ENCODE measurements around the gene SIGLEC7. TPM values are rescaled to one million over a fixed set of nuclear protein-coding genes. Genes with fewer than 3 reads are reported as not detected.

SIGLEC7 gene
- 3.5 TPM for total RNA-seq

- no peak for DNase-seq (ENCODE audit: low spot score)
Measured at GRCh38 chr19:51142119-51142518, at the start of gene SIGLEC7. Gene SIGLEC7, plus strand, starts transcription at chr19:51142301. Its CDS starts 69 bp downstream, at chr19:51142370.

- no peak for DNase-seq (ENCODE audit: low spot score)
Measured at GRCh38 chr19:51093101-51093500, 49.0 kb upstream of the SIGLEC7 start.

- no peak for DNase-seq (ENCODE audit: low spot score)
Measured at GRCh38 chr19:51093510-51094345, 48.4 kb upstream of the SIGLEC7 start.

GRCh38 chr19:51094696-51095279 is 47.3 kb upstream of the SIGLEC7 start:
- no peak for DNase-seq (ENCODE audit: low spot score)

- no peak for DNase-seq (ENCODE audit: low spot score)
Measured at GRCh38 chr19:51096473-51097165, 45.5 kb upstream of the SIGLEC7 start.

GRCh38 chr19:51097166-51097738 is 44.8 kb upstream of the SIGLEC7 start:
- peak; percentile 53 for DNase-seq (ENCODE audit: low spot score)

GRCh38 chr19:51097796-51098195 is 44.3 kb upstream of the SIGLEC7 start:
- no peak for DNase-seq (ENCODE audit: low spot score)

- DNase-seq (ENCODE audit: low spot score), result peak; percentile 42
Measured at GRCh38 chr19:51098365-51099046, 43.6 kb upstream of the SIGLEC7 start.

- no peak for DNase-seq (ENCODE audit: low spot score)
Measured at GRCh38 chr19:51099047-51099382, 43.1 kb upstream of the SIGLEC7 start.

- DNase-seq (ENCODE audit: low spot score), result no peak
Measured at GRCh38 chr19:51100601-51101000, 41.5 kb upstream of the SIGLEC7 start.

- DNase-seq (ENCODE audit: low spot score), result no peak
Measured at GRCh38 chr19:51101171-51101865, 40.8 kb upstream of the SIGLEC7 start.

GRCh38 chr19:51102991-51103390 is 39.1 kb upstream of the SIGLEC7 start:
- no peak for DNase-seq (ENCODE audit: low spot score)

- DNase-seq (ENCODE audit: low spot score), result no peak
Measured at GRCh38 chr19:51103926-51104341, 38.2 kb upstream of the SIGLEC7 start.

GRCh38 chr19:51107406-51108065 is 34.6 kb upstream of the SIGLEC7 start:
- DNase-seq (ENCODE audit: low spot score), result no peak

- DNase-seq (ENCODE audit: low spot score), result peak; percentile 99
Measured at GRCh38 chr19:51108066-51108804, 33.9 kb upstream of the SIGLEC7 start, which contains the start of gene CTU1. Gene CTU1, minus strand, starts transcription at chr19:51108409. Its CDS starts 3,840 bp downstream, at chr19:51104569.

- DNase-seq (ENCODE audit: low spot score), result no peak
Measured at GRCh38 chr19:51108805-51109146, 33.3 kb upstream of the SIGLEC7 start.

GRCh38 chr19:51110666-51110971 is 31.5 kb upstream of the SIGLEC7 start:
- DNase-seq (ENCODE audit: low spot score), result no peak

- no peak for DNase-seq (ENCODE audit: low spot score)
Measured at GRCh38 chr19:51111606-51112005, 30.5 kb upstream of the SIGLEC7 start.

- no peak for DNase-seq (ENCODE audit: low spot score)
Measured at GRCh38 chr19:51114087-51114729, 27.9 kb upstream of the SIGLEC7 start.
